Loucy (cell line): ENCODE results near the gene NXN.

Experiments
- CTCF ChIP-seq: fragments of 200-600 bp; sonication (generic); conservative IDR thresholded peaks from 2 replicates; pipeline ENCODE4 v1.5.1; 2014; ENCODE audit warnings: mild to moderate bottlenecking, antibody characterized with exemption, low read length
- EZH2phosphoT487 ChIP-seq: fragments of 200-600 bp; IDR thresholded peaks from 2 replicates; pipeline ENCODE4 v1.6.1; 2018; ENCODE audit warnings: antibody characterized with exemption, mild to moderate bottlenecking, moderate library complexity, borderline replicate concordance

- no peak for TF ChIP-seq CTCF
- TF ChIP-seq EZH2phosphoT487: no peak
Measured at GRCh38 chr17:1011760-1012735, 32.5 kb upstream of the NXN start.
